SW 1271 (cell line): ENCODE measurements around the gene TTLL3.
A peak's percentile ranks its signal among the peaks of the same experiment; 100 is the strongest.

Source experiments
- DNase-seq, 2 experiments: peaks; one replicate each; lab custom pipeline; 2025; lab: John Stamatoyannopoulos, UW

Gene TTLL3

GRCh38 chr3:9781978-9782603, 28.0 kb upstream of the TTLL3 start:
- DNase-seq, result no peak

- peak in 1 of 2 experiments; percentile 35 for DNase-seq
These were observed 27.3 kb upstream of the TTLL3 start for GRCh38 chr3:9782770-9783169.

- no peak for DNase-seq
These were observed 26.1 kb upstream of the TTLL3 start for GRCh38 chr3:9783954-9784353.

- no peak for DNase-seq
These were observed 25.1 kb upstream of the TTLL3 start for GRCh38 chr3:9784965-9785364.

DNA sequence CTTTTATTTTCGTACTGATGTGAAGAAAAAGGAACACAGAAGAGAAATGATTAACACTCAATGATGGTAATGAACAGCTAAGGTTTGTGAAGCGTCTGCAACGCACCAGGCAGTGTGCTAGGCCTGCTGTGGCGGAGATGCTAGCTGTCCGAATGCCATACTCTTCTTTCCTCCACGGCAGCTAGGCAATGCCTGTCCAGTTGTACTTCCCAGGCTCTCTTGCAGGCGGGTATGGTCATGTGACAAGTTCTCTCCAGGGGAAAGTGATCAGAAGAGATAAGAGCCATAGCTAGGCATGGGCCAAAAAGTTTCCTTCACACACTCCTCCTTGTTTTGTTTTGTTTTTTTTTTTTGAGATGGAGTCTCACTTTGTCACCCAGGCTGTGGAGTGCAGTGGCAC, 24.5 kb upstream of the TTLL3 start:
- DNase-seq, result no peak

DNA sequence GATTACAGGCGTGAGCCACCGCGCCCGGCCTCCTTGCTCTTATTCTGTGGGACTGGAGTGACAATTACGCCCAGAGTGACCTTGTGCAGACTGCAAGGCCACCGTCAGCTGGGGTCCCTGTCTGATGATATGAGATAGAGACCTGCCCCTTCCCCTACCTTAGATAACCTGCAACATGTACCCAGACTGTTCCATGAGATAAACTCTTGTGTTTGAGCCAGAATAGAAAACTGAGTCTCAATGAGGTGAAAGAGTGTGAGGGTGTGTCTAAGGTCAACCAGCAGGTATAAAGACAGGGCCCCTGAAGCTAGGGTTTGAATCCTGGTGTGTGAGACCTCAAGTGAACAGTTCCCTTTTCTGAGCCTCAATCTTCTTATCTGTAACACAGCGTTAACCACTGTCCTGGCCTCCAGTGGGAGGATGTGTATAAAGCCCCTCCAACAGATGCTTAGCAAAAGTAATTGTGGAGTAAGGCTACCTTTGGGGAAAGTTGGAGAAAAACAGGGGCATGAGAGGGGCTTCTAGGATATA, 23.8 kb upstream of the TTLL3 start:
- no peak for DNase-seq

DNA sequence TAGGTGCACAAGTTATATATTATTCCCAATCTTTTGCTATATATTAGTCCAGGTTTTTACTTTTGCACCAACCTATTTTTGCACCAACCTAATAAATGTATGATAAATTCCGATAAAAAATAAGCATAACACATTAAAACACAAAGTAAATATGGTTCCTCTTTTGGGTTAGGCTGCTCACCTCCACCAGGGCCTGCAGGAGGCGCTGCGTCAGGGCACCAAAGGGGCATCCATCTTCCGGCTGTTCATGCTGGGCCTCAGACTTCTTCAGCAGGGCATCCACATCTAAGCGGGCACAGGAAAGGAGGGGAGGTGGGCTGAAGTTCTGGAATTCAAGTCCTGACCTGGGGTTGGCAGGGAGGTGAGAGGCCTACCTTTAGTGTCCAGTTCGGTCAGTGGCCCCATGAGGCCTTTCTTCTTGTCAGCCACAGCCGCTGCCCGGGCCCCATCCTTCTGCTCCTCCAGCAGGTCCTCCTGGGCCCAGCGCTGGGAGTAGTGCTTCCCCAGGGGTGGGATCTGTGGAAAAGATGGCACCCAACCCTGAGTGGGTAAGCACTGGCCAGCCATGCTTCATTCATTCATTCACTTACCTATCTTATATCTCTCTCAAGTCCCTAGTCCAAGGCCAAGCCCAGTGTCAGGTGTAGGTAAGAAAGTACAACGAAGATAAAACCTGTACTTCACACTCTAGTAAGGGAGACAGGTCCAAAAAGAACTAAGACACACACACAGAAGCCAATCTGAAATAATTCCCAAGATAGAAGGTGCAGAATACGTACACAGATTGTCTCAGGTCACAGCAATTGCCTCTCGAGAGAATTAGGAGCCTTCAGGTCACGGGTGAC, 23.0 kb upstream of the TTLL3 start:
- DNase-seq, result no peak

GRCh38 chr3:9787714-9788113, 22.3 kb upstream of the TTLL3 start:
- DNase-seq, result no peak

GRCh38 chr3:9791127-9791526, 18.9 kb upstream of the TTLL3 start:
- no peak for DNase-seq

- no peak for DNase-seq
These were observed 18.2 kb upstream of the TTLL3 start for GRCh38 chr3:9791790-9792404.

GRCh38 chr3:9792405-9793160, 17.5 kb upstream of the TTLL3 start, which contains the start of the genes ARPC4 and TADA3:
Gene ARPC4 (plus strand): TSS chr3:9793082. CDS start chr3:9793122, 40 bp downstream.
Gene TADA3 (minus strand): TSS chr3:9792473. CDS start chr3:9791466, 1,007 bp downstream.
- peak; percentile 93 to 99 for DNase-seq

DNA sequence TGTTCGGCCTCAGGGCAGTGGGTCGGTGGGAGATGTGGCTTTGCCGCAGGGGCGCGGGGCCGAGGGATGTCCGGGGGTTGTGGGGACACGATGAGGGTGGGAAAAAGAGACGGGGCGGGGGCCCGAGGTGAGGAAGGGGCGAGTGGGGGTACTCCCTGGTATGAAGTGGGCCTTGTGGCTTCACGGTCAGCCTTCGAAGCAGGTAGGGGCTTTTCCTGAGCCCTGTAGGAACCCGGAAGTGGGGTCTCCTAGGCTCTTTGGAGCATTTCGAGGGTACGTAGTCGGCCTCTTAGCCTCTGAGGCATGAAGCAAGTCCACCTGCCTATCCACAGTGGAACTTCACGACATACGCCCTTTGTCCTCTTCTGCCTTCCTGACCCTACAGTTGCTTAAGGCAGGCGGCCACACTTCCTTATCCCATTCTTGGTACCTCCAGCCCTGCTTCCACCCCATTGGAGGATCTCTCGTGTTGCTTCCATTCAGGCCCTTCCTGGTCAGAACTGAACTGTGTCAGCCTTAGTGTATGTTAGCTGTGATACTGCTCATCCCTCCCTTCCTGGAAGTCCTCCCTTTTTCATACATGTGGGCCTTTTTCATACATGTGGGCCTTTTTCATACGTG, 16.8 kb upstream of the TTLL3 start:
- peak in 1 of 2 experiments; percentile 28 for DNase-seq

DNA sequence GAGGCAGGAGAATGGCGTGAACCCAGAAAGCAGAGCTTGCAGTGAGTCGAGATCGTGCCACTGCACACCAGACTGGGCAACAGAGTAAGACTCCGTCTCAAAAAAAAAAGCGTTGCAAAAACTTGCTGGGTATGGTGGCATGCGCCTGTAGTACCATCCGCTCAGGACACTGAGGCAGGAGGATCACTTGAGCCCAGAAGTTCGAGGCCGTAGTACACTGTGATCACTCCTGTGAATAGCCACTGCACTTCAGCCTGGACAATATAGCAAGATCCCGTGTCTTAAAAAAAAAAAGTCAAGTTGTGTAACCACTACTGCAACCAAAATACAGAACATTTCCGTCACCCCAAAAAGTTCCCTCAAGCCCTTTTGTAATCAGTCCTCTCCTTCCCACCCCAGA, 15.7 kb upstream of the TTLL3 start:
- no peak for DNase-seq

- DNase-seq, result no peak
These were observed 14.9 kb upstream of the TTLL3 start for GRCh38 chr3:9795207-9795606.

DNA sequence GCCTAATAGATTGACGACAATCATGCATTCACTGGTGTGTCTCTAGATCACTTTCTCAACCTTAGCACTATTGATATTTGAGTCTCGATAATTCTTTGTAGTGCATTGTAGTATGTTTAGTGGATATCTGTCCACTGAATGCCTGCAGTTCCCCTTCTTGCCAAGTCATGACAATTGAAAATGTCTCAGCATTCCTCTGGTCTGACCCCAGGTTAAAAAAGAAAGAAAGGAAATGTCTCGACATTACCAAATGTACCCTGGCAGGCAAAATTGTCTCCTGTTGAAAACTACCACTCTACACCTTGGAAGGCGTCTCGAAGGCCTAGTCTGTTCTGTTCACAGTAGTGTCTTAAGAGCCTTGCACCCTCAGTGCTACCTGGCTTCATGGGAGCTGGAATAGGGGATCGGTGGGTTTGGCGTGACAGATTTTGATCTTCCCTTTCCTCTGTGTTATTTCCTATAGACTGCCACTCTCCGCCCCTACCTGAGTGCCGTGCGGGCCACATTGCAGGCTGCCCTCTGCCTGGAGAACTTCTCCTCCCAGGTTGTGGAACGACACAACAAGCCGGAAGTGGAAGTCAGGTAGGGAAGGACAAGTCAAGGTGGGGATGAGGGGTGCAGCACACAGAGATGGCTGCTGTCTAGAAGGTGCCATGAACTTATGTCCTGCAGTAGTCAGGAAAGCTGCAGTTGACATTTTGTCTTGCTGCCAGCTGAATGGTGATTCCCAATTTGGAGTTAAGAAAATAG, 12.7 kb upstream of the TTLL3 start:
- no peak for DNase-seq

DNA sequence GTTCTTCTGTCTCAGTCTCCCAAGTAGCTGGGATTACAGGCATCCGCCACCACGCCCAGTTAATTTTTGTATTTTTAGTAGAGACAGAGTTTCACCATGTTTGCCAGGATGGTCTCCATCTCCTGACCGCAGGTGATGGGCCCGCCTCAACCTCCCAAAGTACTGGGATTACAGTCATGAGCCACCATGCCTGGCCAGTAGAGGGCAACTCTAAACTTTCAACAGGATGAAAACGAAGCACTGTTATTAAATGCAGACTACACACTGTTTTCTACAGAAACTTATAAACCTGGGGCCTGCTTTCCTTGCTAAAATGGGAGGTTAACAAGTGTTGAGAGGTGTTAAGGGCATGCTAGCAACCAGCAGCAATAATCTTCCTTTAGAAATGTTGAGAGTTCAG, 9.5 kb upstream of the TTLL3 start:
- DNase-seq, result peak in 1 of 2 experiments; percentile 26

- DNase-seq, result no peak
These were observed 6.6 kb upstream of the TTLL3 start for GRCh38 chr3:9803494-9803893.

DNA sequence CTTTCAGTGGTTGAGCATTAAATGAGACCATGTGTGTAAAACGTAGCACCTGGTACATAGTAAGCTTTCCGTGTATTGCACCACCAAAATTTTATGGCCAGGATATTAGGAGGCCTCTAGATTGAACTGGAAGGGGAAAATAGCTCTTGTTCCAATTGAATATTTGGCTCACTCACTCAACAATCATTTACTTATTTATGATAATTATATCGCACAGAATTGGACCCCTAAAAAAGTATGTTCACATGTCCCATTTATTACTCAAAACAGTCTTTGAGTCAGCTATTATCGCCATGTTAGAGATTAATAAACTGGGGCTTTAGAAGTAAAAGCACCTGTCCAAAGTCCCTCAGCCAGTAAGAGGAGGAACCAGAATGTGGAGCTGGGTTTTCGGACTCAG, 5.1 kb upstream of the TTLL3 start:
- DNase-seq, result no peak

- DNase-seq, result no peak
These were observed 3.9 kb upstream of the TTLL3 start for GRCh38 chr3:9806137-9806536.

GRCh38 chr3:9806688-9807589, 3.1 kb upstream of the TTLL3 start:
- DNase-seq, result no peak
